ENCODE data around the gene UCHL1. TPM values are rescaled to one million over a fixed set of nuclear protein-coding genes. Genes with fewer than 3 reads are reported as not detected.

Gene UCHL1
- total RNA-seq, 6 donors from 2014 or later = 2.4 to 10.8 (median 7.3) TPM

GRCh38 chr4:41227902-41228301 is 28.8 kb upstream of the UCHL1 start:
- Histone ChIP-seq H3K4me3 (no peak overlapping the region), H3K36me3 (no peaks in the 10 kb centered on the region), H3K4me1 (no peaks in the 10 kb centered on the region), H3K27me3 (no peaks in the 10 kb centered on the region), H3K27ac (no peak overlapping the region), H3K9me3 (no peaks in the 10 kb centered on the region)
- no peak for ATAC-seq (ENCODE audit: low FRiP score in 2 of 2)
- WGBS, 2 donors = 78 to 81% methylated on average over 4 of the region's 4 CpGs
- TF ChIP-seq POLR2AphosphoS5 (IDR thresholded peaks at IDR 0.05) (no peak), EP300 (IDR thresholded peaks at IDR 0.05) (no peak), CTCF (IDR thresholded peaks at IDR 0.05) (no peak), POLR2A (IDR thresholded peaks at IDR 0.05) (no peak)
- no peak for DNase-seq

DNA sequence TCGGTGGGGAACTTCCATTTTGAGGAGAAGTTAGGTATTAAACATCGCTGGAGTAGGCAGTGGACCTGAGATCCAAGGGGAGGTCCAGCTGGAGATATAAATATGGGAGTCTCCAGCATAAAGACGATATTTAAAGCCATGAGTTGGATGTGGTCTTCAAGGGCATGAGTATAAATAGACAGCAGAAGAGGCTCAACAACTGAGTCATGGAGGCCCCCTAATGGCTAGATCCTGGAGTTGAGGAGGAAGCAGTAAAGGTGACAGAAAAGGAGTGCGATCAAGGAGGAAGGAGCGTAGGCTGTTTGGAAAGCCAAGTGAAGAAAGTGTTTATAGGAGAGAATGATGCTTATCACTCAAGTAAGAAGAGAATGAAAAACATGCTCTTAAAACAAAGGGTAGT is 24.3 kb upstream of the UCHL1 start:
- DNase-seq = no peak
- Histone ChIP-seq H3K4me3 (no peak overlapping the region), H3K27ac (no peak overlapping the region), H3K36me3 (no peaks in the 10 kb centered on the region), H3K27me3 (no peaks in the 10 kb centered on the region), H3K9me3 (no peaks in the 10 kb centered on the region), H3K4me1 (no peaks in the 10 kb centered on the region)
- WGBS, 2 donors = 56 to 78% methylated on average over 5 of the region's 5 CpGs
- ATAC-seq (ENCODE audit: low FRiP score in 2 of 2) = no peak
- TF ChIP-seq CTCF (IDR thresholded peaks at IDR 0.05) = no peak

DNA sequence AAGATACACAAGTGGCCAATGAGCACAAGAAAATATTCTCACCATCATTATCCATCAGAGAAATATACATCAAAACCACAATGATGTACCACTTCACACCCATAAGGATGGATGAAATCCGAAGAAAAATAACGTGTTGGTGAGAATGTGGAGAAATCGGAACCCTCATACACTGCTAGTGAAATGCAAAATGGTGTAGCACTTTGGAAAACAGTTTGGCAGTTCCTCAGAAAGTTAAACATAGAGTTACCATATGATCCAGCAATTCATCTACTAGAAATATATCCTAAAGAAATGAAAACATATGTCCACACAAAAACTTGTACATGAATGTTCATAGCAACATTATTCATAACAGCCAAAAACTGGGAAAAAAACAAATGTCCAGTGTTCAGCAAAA is 23.9 kb upstream of the UCHL1 start:
- ATAC-seq (ENCODE audit: low FRiP score in 2 of 2) (no peak), DNase-seq (no peak)
- Histone ChIP-seq H3K4me1 (no peaks in the 10 kb centered on the region), H3K27me3 (no peaks in the 10 kb centered on the region), H3K36me3 (no peaks in the 10 kb centered on the region), H3K27ac (no peak overlapping the region), H3K4me3 (no peak overlapping the region), H3K9me3 (no peaks in the 10 kb centered on the region)
- 82 to 86% methylated on average over 3 of the region's 3 CpGs for WGBS, 2 donors
- TF ChIP-seq POLR2A (IDR thresholded peaks at IDR 0.05) (no peak), POLR2AphosphoS5 (IDR thresholded peaks at IDR 0.05) (no peak), CTCF (IDR thresholded peaks at IDR 0.05) (no peak), EP300 (IDR thresholded peaks at IDR 0.05) (no peak)

GRCh38 chr4:41236032-41236431 is 20.7 kb upstream of the UCHL1 start:
- TF ChIP-seq POLR2AphosphoS5 (IDR thresholded peaks at IDR 0.05) (no peak), POLR2A (IDR thresholded peaks at IDR 0.05) (no peak), EP300 (IDR thresholded peaks at IDR 0.05) (no peak), CTCF (IDR thresholded peaks at IDR 0.05) (no peak)
- no peak for DNase-seq
- WGBS, 2 donors = 92 to 100% methylated on average over 1 of the region's 1 CpG
- Histone ChIP-seq H3K27ac (no peak overlapping the region), H3K9me3 (no peaks in the 10 kb centered on the region), H3K36me3 (no peaks in the 10 kb centered on the region), H3K4me3 (no peak overlapping the region), H3K4me1 (no peaks in the 10 kb centered on the region), H3K27me3 (no peaks in the 10 kb centered on the region)
- no peak for ATAC-seq (ENCODE audit: low FRiP score in 2 of 2)

GRCh38 chr4:41236508-41236907 is 20.2 kb upstream of the UCHL1 start:
- Histone ChIP-seq H3K9me3 (no peaks in the 10 kb centered on the region), H3K27me3 (no peaks in the 10 kb centered on the region), H3K27ac (no peak overlapping the region), H3K4me1 (no peaks in the 10 kb centered on the region), H3K36me3 (no peaks in the 10 kb centered on the region), H3K4me3 (no peak overlapping the region)
- ATAC-seq (ENCODE audit: low FRiP score in 2 of 2) (no peak), DNase-seq (no peak)
- WGBS, 2 donors = 93 to 100% methylated on average over 1 of the region's 1 CpG
- no peak for TF ChIP-seq CTCF (IDR thresholded peaks at IDR 0.05)
- no peak for TF ChIP-seq POLR2AphosphoS5 (IDR thresholded peaks at IDR 0.05)
- no peak for TF ChIP-seq EP300 (IDR thresholded peaks at IDR 0.05)
- no peak for TF ChIP-seq POLR2A (IDR thresholded peaks at IDR 0.05)

All from upper lobe of left lung (tissue), 6 donors.